Ovary (tissue), 3 donors: ENCODE data around the gene ADAMTS2.

Experiments used
- CTCF ChIP-seq, 3 donors: fragments of 450-650 bp in 2 of 3; fragments of 200-600 bp in 1 of 3; IDR thresholded peaks; one replicate each; pipeline versions ENCODE4 v1.5.1 to v1.8.0; 2016 to 2022; ENCODE audit warnings: antibody characterized with exemption in 3 of 3, mild to moderate bottlenecking in 1 of 3
- EP300 ChIP-seq: sonication (generic); formaldehyde crosslinking; IDR thresholded peaks from one replicate; pipeline ENCODE4 v1.6.1; 2017; ENCODE audit warnings: antibody characterized with exemption
- POLR2A ChIP-seq: fragments of 450-650 bp; IDR thresholded peaks from one replicate; pipeline ENCODE4 v1.6.1; 2017; ENCODE audit warnings: antibody characterized with exemption, mild to moderate bottlenecking, moderate library complexity
- donor health status: DM: no; HTN: no; CAD: no.

GRCh38 chr5:179332741-179333290 lies 12.4 kb downstream of the ADAMTS2 start:
- TF ChIP-seq EP300: no peak
- TF ChIP-seq CTCF (IDR thresholded peaks at IDR 0.05): no peak
- TF ChIP-seq POLR2A: no peak
